Activated naive CD4-positive, alpha-beta T cell treated with Interleukin-2 at 50 U/mL for 16 hours (primary cell): Measurements from ENCODE around the gene PLXNA1.

Experiments
- DNase-seq: peaks from one replicate; pipeline ENCODE4 v3.0.0-alpha.2; 2020

The PLXNA1 gene

GRCh38 chr3:126968391-126969390 lies 14.2 kb upstream of the PLXNA1 start:
- DNase-seq = no peak

- DNase-seq = no peak
Measured at GRCh38 chr3:126969586-126969985, 13.3 kb upstream of the PLXNA1 start.

DNA sequence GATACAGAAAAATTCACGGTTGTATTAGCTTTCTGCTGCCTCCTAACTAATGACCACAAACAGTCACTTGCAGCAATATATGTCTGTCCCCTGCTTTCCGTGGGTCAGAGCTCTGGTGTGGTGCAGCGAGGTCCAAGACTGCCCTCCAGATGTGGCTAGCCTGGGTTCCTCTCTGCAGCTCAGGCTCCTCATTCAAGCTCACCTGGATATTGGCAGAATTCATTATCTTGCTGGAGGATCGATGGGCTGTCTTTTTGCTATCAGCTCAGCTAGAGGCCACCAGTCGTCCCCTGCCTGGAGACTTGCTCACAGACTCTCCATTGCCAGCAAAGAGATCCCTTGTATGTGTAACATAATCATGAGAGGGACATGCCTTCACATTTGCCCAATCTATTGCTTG lies 12.8 kb upstream of the PLXNA1 start:
- DNase-seq = no peak

- DNase-seq = no peak
Measured at GRCh38 chr3:126970921-126971320, 12.0 kb upstream of the PLXNA1 start.

DNA sequence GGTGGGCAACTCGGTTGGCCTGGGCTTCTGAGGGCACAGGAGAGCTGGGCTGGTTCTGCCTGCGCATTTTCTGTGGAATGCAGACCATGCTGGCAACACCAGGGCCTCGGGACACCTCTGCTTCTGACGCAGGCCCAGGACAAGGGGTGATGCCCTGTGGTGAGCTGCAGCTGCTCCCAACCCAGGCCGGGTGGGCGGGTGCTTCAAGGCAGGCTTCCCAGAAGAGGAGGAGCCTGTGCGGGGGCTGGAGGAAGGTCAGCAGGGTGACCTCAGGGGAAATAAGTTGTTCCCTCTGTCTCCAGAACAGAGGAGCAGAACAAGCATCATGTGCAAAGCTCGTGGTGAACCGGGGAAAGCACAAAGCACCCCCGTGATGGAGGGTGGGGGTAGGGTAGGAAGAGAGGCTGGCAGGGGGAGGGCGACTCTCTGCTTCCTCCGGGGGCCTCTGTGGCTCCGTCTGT lies 11.0 kb upstream of the PLXNA1 start:
- no peak for DNase-seq

DNA sequence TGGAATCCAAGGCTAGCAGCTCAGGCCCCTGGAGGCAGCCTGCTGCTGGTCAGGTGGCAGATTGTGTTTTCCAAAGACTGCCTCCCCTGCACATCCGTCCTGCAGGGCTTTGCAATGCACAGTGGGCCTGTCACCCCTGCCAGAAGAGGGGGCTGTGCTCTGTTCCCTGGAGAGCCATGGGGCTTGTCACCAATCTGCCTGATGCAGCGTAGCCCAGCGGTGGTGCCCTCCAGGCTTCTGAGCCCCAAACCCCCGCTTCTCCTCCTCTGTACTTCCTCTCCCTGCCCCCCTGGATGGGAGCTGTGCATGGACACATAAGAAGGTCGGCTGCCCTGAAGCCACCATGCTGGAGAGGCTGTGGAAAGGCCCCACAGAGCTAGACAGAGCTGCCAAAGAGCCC lies 10.0 kb upstream of the PLXNA1 start:
- no peak for DNase-seq

- no peak for DNase-seq
Measured at GRCh38 chr3:126973814-126974213, 9.1 kb upstream of the PLXNA1 start.

DNA sequence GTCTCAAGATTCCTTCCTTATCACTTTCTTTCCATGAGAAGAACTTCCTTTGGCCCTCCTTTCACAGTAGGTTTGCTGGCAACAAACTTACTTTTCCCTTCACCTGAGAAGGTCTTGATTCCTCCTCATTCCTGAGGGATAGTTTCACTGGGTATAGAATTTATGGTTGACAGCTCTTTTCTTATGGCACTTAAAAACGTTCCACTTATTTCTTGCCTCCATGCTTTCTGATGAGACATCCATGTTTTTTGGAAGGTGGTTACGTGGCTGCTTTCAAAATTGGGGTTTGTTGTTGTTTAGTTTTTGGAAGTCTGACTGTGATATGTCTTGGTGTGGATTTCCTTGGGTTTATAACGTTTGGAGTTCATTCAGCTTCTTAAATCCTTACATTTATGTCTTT lies 8.2 kb upstream of the PLXNA1 start:
- DNase-seq = no peak

DNA sequence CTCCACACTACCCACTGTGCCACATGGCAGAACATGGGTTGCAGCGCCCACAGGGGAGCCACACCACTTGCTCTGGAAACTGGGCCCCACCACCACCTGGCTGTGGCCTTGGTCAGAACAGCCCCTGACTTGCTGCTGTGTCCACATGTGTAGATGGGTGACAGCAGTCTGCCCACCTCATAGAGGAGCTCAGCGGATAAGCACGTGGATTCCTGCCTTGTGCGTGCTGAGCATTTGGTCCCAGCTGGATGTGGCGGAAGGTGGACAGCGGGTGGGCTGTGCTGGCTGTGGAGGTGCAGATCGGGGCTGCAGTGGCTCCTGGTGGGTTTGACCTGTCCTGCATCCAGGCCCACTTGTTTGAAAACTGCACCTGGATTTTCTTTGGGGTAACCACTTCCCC lies 6.0 kb upstream of the PLXNA1 start:
- no peak for DNase-seq

GRCh38 chr3:126977821-126978220 lies 5.1 kb upstream of the PLXNA1 start:
- DNase-seq = no peak

DNA sequence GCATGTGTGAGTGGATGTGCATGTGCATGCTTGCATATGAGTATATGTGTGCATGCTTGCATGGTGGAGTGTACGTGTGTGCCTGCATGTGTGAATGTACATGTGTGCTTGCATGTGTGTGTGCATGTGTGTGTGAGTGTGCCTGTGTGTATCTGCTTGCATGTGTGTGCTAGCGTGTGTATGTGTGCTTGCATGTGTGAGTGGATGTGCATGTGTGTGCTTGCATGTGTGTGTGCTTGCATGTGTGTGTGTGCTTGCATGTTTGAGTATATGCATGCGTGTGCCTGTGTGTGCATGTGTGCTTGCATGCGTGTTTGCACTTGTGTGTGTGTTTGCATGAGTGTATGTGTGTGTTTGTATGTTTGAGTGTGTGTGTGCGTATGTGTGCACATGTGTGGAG lies 4.6 kb upstream of the PLXNA1 start:
- DNase-seq = no peak

- no peak for DNase-seq
Measured at GRCh38 chr3:126979046-126979628, 3.8 kb upstream of the PLXNA1 start.

GRCh38 chr3:126980266-126980811 lies 2.6 kb upstream of the PLXNA1 start:
- DNase-seq = no peak

DNA sequence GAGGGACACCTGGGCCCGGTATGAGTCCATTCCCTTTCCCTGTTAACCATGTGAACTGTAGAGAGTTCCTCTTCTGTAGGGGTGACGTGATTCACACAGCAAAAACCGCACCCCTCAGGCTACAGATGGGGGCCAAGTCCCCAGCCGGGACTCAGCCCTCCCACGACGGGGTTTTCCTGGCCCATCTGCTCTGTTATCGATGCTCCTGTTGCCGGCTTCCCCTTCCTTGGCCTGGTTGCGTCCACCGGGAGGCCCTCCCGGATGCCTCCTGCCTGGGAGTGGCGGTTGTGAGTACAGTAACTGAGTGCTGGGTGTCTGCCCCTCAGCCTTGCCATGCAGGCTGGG lies 817 bp upstream of the PLXNA1 start:
- DNase-seq = peak; percentile 72

DNA sequence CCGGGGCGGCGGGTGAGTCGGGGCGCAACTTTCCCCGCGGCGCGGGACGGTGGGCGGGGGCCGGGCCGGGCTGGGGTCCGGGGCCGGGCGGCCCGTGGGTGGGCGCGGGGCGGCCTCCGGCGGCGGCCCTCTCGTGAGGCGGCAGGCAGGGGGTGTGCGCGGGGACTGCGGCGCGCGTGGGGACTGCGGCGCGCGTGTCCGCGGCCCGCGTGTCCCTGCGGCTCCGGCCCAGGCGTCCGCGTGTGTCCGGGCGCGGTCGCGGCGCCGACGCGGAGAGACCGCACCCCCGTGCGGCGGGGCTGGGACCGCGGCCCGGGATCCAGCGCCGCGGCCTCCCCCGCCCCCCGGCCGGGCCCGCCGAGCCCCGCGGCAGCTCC lies 349 bp downstream of the PLXNA1 start:
- no peak for DNase-seq

GRCh38 chr3:126983653-126984390 lies 907 bp downstream of the PLXNA1 start:
- DNase-seq = peak; percentile 42

DNA sequence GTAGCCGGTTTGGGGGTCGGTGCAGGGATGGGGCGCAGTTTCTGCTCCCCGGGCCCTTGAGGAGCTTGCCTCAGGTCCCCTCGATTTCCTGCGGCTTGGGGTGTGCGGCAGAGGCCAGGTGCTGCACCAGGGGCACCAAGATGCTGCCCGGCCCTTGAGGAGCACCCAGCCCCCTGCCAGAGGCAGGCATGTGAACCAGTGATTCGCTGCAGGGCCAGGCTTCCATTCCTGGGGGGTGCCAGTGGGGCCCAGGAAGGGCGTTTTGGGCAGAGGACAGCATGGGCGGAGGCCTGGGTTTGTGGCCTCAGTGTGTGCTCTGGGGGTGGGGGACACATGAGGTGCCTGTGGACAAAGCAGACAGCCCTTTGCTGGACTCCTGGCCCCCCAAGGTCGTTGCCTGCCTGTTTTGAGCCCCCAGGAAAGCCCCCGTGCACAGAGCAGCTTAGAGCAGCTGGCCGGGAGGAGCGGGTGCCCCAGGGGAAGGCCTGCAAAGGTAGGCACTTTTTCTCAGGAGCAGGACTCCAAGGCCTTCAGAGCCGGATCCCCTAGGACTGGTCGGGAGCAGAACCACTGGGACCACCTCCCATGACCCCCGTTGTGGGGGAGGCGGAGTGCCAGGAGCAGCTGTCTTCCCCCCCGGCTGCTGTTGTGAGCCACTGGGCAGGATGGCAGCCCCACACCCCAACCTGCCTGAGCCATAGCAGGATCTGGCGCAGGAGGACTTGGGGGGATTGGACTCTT lies 1.6 kb downstream of the PLXNA1 start:
- DNase-seq = no peak

DNA sequence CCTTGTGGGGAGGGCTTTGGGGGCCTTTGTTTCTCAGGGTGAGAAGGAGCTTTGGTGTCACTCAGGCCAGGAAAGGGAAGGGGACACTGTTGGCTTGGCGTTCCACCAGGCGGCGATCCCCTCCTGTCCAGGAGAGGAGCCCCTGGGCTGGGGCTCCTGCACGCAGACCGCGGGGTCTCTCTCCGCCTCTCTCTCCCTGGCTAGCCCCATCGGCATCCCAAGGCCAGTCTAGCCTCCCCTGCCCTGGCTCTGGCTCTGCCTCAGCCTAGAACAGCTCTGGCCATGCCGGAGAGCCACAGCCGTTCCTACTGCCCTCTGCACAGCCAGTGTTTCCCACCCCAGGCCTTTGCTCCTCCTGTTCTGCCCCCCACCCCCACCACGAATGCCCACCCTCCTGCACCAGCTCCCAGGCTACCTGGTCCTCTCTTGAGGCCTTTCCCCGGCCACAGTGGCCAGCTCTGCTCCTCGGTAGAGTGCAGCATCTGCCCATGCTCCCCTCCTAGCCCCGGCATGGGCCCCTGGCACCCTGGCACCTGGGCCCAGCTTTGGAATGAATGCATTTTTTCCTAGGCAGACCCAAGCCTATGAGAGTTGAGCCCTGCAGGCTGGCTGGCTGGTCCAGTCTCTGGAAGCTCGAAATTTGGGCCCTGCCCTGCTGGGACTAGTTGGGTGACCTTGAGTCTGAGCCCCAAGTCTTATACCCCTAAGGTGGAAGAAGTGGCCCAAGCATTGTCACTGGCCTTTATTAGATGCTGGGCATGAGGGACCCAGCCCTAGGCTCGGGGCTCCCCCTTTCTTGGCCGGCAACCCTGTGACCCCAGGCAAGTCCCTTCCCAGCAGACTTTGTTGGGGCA lies 2.4 kb downstream of the PLXNA1 start:
- DNase-seq = no peak

DNA sequence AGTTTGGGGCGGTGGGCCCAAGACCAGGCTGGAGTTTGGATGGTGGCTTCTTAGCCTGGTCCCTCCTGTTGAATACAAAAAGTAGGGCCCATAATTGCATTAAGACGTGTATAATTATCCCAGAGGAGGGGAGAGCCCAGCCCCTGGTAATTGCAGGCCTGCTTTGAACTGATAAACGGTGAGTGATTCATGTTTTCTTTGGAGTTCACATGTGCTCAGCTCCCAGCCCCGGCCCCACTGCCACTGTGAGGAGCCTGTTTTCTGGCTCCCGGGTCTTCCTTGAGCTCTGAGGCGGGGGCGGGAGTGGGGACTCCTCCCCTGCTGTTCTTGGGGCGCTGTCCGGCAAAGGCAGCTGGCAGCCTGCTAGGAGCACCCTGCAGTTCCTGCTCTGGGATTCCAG lies 3.1 kb downstream of the PLXNA1 start:
- DNase-seq = no peak

DNA sequence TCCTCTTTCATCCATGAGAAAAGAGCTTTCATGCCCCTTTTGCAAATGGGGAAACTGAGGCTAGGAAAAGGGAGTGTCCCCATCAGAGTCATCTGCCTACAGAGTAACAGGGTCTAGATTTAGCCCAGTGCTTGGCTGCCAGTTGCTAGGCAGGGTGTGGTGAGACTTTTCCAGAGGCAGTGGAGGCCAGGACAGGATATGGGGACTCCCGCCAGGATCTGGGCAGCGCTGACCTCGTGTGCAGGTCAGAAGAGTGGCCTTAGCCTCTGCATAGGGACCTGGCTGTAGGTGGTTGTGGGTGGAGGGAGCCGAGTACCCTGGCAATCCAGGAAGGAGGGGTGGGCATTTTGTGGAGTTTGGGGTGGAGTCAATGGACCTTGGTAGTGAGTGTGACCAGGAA lies 4.2 kb downstream of the PLXNA1 start:
- DNase-seq = no peak

DNA sequence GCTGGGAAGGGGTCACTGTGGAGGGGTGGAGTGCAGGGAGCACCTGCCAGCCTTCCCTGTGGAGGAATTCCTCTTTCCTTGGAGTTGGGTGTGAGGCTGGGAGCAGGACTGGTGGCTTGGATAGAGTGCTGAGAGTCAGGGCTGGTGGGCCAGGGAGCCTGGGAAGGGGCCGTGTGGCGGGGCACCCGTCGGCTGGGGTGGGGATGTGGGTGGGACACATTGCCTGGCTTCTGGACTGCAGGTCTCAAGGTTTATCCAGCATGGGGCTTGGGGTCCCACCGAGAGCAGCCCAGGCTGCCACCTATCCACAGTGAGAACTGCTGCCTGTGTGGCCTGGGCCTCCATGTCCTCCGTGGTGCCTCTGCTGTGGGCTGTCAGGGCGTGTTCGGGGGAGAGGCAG lies 4.7 kb downstream of the PLXNA1 start:
- no peak for DNase-seq
